ENCODE measurements around the gene TMEM141. TPM values are rescaled to one million over a fixed set of nuclear protein-coding genes. Genes with fewer than 3 reads are reported as not detected.
A peak's percentile ranks its signal among the peaks of the same experiment; 100 is the strongest.
"Not testable (repeated sequence)": the region's sequence is repeated elsewhere in the genome, so short reads cannot be mapped to it uniquely, and the experiment has no call there.

TMEM141 gene
- total RNA-seq, 5 donors from 2014 or later (not counting 1 experiment from before 2014, with no cell fraction given), result 24.4 to 53.5 (median 45.8) TPM

- Mint-ChIP-seq H3K36me3 (peaks cover 7% of the 10 kb centered on the region), H3K9me3 (no peaks in the 10 kb centered on the region), H3K27me3 (no peaks in the 10 kb centered on the region), H3K4me3 (no peak overlapping the region), H3K27ac (no peak overlapping the region), H3K4me1 (no peaks in the 10 kb centered on the region)
- Histone ChIP-seq H3K4me3 (ENCODE audit: control insufficient read depth in 1 of 2, extremely low read depth in 1 of 2, low read length in 1 of 2) (no peak overlapping the region), H3K36me3 (ENCODE audit: control insufficient read depth in 2 of 2, extremely low read depth in 1 of 2, insufficient read depth in 1 of 2, low read length in 1 of 2) (peaks cover 11 to 26% of the 10 kb centered on the region in 2 donors), H3K27ac (ENCODE audit: low read length) (no peak overlapping the region), H3K27me3 (replicated peaks in 1 of 2; ENCODE audit: control insufficient read depth in 2 of 2, extremely low read depth in 1 of 2, insufficient read depth in 2 of 2, low read length in 1 of 2) (no peaks in the 10 kb centered on the region), H3K4me1 (ENCODE audit: control insufficient read depth in 1 of 2, extremely low read depth in 1 of 2, insufficient read depth in 2 of 2, low read length in 2 of 2) (no peaks in the 10 kb centered on the region), H3K9me3 (no peaks in the 10 kb centered on the region)
- ATAC-seq (replicated peaks in 1 of 4), result no peak
- ChIA-PET POLR2A (no interaction called here), CTCF (no interaction called here)
- 93% methylated on average over 8 of the region's 9 CpGs for WGBS (ENCODE audit: insufficient coverage)
- no peak for DNase-seq
Measured at GRCh38 chr9:136832581-136832980, 41.4 kb downstream of the TMEM141 start.

DNA sequence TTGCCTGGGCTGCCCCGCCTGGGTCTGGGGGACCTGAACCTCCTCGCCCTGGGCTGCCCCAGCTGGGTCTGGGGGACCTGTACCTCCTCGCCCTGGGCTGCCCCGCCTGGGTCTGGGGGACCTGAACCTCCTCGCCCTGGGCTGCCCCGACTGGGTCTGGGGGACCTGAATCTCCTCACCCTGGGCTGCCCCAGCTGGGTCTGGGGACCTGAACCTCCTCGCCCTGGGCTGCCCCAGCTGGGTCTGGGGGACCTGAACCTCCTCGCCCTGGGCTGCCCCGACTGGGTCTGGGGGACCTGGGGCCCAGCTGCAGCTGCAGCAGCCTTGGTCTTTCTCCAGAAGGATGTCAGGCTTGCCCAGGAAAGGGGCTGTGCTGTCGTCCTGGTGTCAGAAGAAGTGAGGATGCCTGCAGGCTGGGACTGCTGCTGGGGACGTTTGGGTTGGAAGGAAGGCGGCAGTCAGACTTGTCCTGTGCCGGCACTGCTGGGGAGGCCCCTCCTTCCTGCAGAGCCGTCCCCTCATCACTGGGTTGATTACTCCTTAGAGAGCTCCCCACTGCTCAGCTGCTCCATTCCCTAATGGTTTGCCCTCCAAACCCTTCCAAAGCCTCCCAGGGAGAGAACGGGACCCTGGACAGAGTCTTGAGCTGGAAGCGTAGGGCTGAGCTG is 42.4 kb downstream of the TMEM141 start:
- H3K27ac ChIP-seq (ENCODE audit: low read length); ATAC-seq (replicated peaks in 1 of 4); H3K4me3 Mint-ChIP-seq; H3K4me3 ChIP-seq (ENCODE audit: control insufficient read depth in 1 of 2, extremely low read depth in 1 of 2, low read length in 1 of 2); H3K9me3 ChIP-seq; H3K27ac Mint-ChIP-seq; H3K4me1 ChIP-seq (ENCODE audit: control insufficient read depth in 1 of 2, extremely low read depth in 1 of 2, insufficient read depth in 2 of 2, low read length in 2 of 2); H3K9me3 Mint-ChIP-seq; H3K27me3 Mint-ChIP-seq; H3K27me3 ChIP-seq (replicated peaks in 1 of 2; ENCODE audit: control insufficient read depth in 2 of 2, extremely low read depth in 1 of 2, insufficient read depth in 2 of 2, low read length in 1 of 2); DNase-seq; POLR2A ChIA-PET; H3K4me1 Mint-ChIP-seq; H3K36me3 Mint-ChIP-seq: not testable (repeated sequence)
- H3K36me3 ChIP-seq (ENCODE audit: control insufficient read depth in 2 of 2, extremely low read depth in 1 of 2, insufficient read depth in 1 of 2, low read length in 1 of 2), result peaks cover 14 to 26% of the 10 kb centered on the region in 2 donors
- CTCF ChIA-PET, result interaction anchor here in 1 of 2 donors (0.6 kb wide), 1 partner anchor 17 kb away, joined by 3 read pairs; no protein-coding TSS in a partner anchor
- 92% methylated on average over 11 of the region's 16 CpGs for WGBS (ENCODE audit: insufficient coverage)

DNA sequence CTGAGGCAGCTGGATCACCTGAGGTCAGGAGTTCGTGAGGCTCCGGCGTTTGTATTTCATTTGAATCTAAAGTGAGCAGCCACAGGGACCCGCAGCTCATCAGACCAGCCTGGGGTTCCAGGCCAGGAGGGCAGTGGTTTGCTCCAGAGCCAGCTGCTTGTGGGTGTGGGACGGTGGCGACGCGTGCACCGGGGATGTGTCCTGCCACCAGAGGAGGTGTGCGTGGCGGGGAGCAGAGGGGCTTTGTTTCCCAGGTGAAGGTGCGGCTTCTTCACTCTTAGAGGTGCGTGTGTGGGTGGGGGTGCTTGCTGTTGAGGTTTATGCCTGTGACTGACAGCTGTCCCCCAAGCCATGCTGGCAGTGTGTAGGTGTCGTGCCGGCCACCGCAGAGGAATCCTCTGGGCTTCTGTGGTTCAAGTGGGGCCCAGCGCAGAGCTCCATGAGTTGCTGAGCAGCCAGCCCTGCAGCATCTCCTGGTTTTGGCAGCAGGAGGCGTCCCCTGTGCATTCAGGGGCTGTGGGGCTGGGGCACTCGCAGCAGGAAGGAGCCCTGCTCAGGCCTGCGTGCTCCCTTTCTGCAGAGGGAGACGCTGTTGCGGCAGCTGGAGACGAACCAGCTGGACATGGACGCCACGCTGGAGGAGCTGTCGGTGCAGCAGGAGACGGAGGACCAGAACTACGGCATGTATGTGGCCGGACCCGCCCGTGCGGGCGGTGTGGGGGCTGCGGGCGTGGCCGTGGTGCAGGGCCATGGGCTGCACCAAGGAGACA is 44.2 kb downstream of the TMEM141 start:
- 94% methylated on average over 24 of the region's 36 CpGs for WGBS (ENCODE audit: insufficient coverage)
- no peak overlapping the region for H3K27ac ChIP-seq (ENCODE audit: low read length)
- Mint-ChIP-seq H3K36me3 (peaks cover 7% of the 10 kb centered on the region), H3K9me3 (no peaks in the 10 kb centered on the region), H3K27ac (no peak overlapping the region), H3K4me3 (no peak overlapping the region), H3K4me1 (no peaks in the 10 kb centered on the region), H3K27me3 (no peaks in the 10 kb centered on the region)
- ChIA-PET CTCF (interaction anchor here (0.5 to 0.7 kb wide), 3 partner anchors 11 to 93 kb away, joined by 3 to 5 read pairs (median 3); no protein-coding TSS in a partner anchor), POLR2A (interaction anchor here in 1 of 2 donors (0.6 kb wide), 1 partner anchor 16 kb away, joined by 6 read pairs; no protein-coding TSS in a partner anchor)
- peaks cover 20 to 24% of the 10 kb centered on the region in 2 donors for H3K36me3 ChIP-seq (ENCODE audit: control insufficient read depth in 2 of 2, extremely low read depth in 1 of 2, insufficient read depth in 1 of 2, low read length in 1 of 2)
- ATAC-seq (replicated peaks in 1 of 4), result peak in 1 of 4 experiments; percentile 17
- H3K4me3 ChIP-seq (ENCODE audit: control insufficient read depth in 1 of 2, extremely low read depth in 1 of 2, low read length in 1 of 2), result no peak overlapping the region
- no peaks in the 10 kb centered on the region for H3K9me3 ChIP-seq
- no peaks in the 10 kb centered on the region for H3K4me1 ChIP-seq (ENCODE audit: control insufficient read depth in 1 of 2, extremely low read depth in 1 of 2, insufficient read depth in 2 of 2, low read length in 2 of 2)
- H3K27me3 ChIP-seq (replicated peaks in 1 of 2; ENCODE audit: control insufficient read depth in 2 of 2, extremely low read depth in 1 of 2, insufficient read depth in 2 of 2, low read length in 1 of 2), result no peaks in the 10 kb centered on the region
- DNase-seq, result no peak

GRCh38 chr9:136835932-136836904 is 45.1 kb downstream of the TMEM141 start:
- WGBS (ENCODE audit: insufficient coverage), result 90% methylated on average over 16 of the region's 21 CpGs
- H3K4me3 Mint-ChIP-seq, result no peak overlapping the region
- POLR2A ChIA-PET, result no interaction called here
- Histone ChIP-seq H3K36me3 (ENCODE audit: control insufficient read depth in 2 of 2, extremely low read depth in 1 of 2, insufficient read depth in 1 of 2, low read length in 1 of 2) (peaks cover 22 to 24% of the 10 kb centered on the region in 2 donors), H3K4me3 (ENCODE audit: control insufficient read depth in 1 of 2, extremely low read depth in 1 of 2, low read length in 1 of 2) (no peak overlapping the region), H3K9me3 (no peaks in the 10 kb centered on the region), H3K27me3 (replicated peaks in 1 of 2; ENCODE audit: control insufficient read depth in 2 of 2, extremely low read depth in 1 of 2, insufficient read depth in 2 of 2, low read length in 1 of 2) (no peaks in the 10 kb centered on the region), H3K27ac (ENCODE audit: low read length) (no peak overlapping the region), H3K4me1 (ENCODE audit: control insufficient read depth in 1 of 2, extremely low read depth in 1 of 2, insufficient read depth in 2 of 2, low read length in 2 of 2) (peaks cover 0 to 2% of the 10 kb centered on the region in 2 experiments)
- CTCF ChIA-PET, result no interaction called here
- H3K9me3 Mint-ChIP-seq, result no peaks in the 10 kb centered on the region
- DNase-seq, result no peak
- H3K36me3 Mint-ChIP-seq, result peaks cover 7% of the 10 kb centered on the region
- no peak for ATAC-seq (replicated peaks in 1 of 4)
- no peak overlapping the region for H3K27ac Mint-ChIP-seq
- H3K27me3 Mint-ChIP-seq, result no peaks in the 10 kb centered on the region
- H3K4me1 Mint-ChIP-seq, result peaks cover 0 to 2% (median 0%) of the 10 kb centered on the region in 3 donors

GRCh38 chr9:136837146-136837855 is 46.2 kb downstream of the TMEM141 start:
- no peak overlapping the region for H3K4me3 Mint-ChIP-seq
- peaks cover 0 to 3% of the 10 kb centered on the region in 2 experiments for H3K27me3 ChIP-seq (replicated peaks in 1 of 2; ENCODE audit: control insufficient read depth in 2 of 2, extremely low read depth in 1 of 2, insufficient read depth in 2 of 2, low read length in 1 of 2)
- WGBS (ENCODE audit: insufficient coverage), result 94% methylated on average over 10 of the region's 27 CpGs
- H3K36me3 Mint-ChIP-seq, result peaks cover 3% of the 10 kb centered on the region
- ChIA-PET CTCF (no interaction called here), POLR2A (no interaction called here)
- ATAC-seq (replicated peaks in 1 of 4) (no peak), DNase-seq (no peak)
- H3K4me1 ChIP-seq (ENCODE audit: control insufficient read depth in 1 of 2, extremely low read depth in 1 of 2, insufficient read depth in 2 of 2, low read length in 2 of 2), result peaks cover 0 to 12% of the 10 kb centered on the region in 2 experiments
- H3K9me3 ChIP-seq, result no peaks in the 10 kb centered on the region
- H3K27ac ChIP-seq (ENCODE audit: low read length), result no peak overlapping the region
- no peak overlapping the region for H3K4me3 ChIP-seq (ENCODE audit: control insufficient read depth in 1 of 2, extremely low read depth in 1 of 2, low read length in 1 of 2)
- no peaks in the 10 kb centered on the region for H3K9me3 Mint-ChIP-seq
- H3K27ac Mint-ChIP-seq, result no peak overlapping the region
- no peaks in the 10 kb centered on the region for H3K27me3 Mint-ChIP-seq
- peaks cover 17 to 19% of the 10 kb centered on the region in 2 donors for H3K36me3 ChIP-seq (ENCODE audit: control insufficient read depth in 2 of 2, extremely low read depth in 1 of 2, insufficient read depth in 1 of 2, low read length in 1 of 2)
- peaks cover 0 to 5% (median 4%) of the 10 kb centered on the region in 3 donors for H3K4me1 Mint-ChIP-seq

All from T-cell (primary cell).